Measurements from ENCODE around the gene MRGPRX2.

MRGPRX2 gene

GRCh38 chr11:19073454-19074415 is 13.2 kb upstream of the MRGPRX2 start:
- Histone ChIP-seq H3K27ac (ENCODE audit: low read depth, low read length) (no peak overlapping the region), H3K9ac (ENCODE audit: low read length) (no peak overlapping the region), H3K4me1 (ENCODE audit: control insufficient read depth, low read depth, low read length) (peaks cover 1% of the 10 kb centered on the region), H4K5ac (ENCODE audit: low read length) (no peak overlapping the region), H4K8ac (ENCODE audit: low read depth, low read length) (no peak overlapping the region), H3K4me3 (ENCODE audit: low read length) (no peak overlapping the region), H3K18ac (ENCODE audit: low read length) (no peak overlapping the region), H3K27me3 (ENCODE audit: insufficient read depth, low read length, poor library complexity) (no peaks in the 10 kb centered on the region), H3K56ac (ENCODE audit: low read length) (no peak overlapping the region), H3K79me2 (ENCODE audit: control insufficient read depth, insufficient read depth, low read length) (no peaks in the 10 kb centered on the region), H2AK5ac (ENCODE audit: low read length) (no peak overlapping the region), H3K4ac (ENCODE audit: low read depth, low read length) (no peak overlapping the region), H3K79me1 (ENCODE audit: low read length) (no peaks in the 10 kb centered on the region), H2BK120ac (ENCODE audit: low read depth, low read length) (no peak overlapping the region), H3K36me3 (ENCODE audit: control insufficient read depth, insufficient read depth, low read length) (no peaks in the 10 kb centered on the region), H3K23ac (ENCODE audit: low read length) (no peak overlapping the region), H3K4me2 (ENCODE audit: low read length) (no peak overlapping the region), H2BK15ac (replicated peaks; ENCODE audit: low read depth) (no peak overlapping the region), H2BK5ac (ENCODE audit: low read length) (no peak overlapping the region)
- DNase-seq: no peak
- no CpG with 5 or more reads among the region's 10 CpGs for WGBS (ENCODE audit: extremely low coverage, insufficient coverage, low lambda C conversion rate)

- Histone ChIP-seq H3K79me1 (ENCODE audit: low read length) (no peaks in the 10 kb centered on the region), H3K18ac (ENCODE audit: low read length) (no peak overlapping the region), H4K8ac (ENCODE audit: low read depth, low read length) (no peak overlapping the region), H3K4me1 (ENCODE audit: control insufficient read depth, low read depth, low read length) (peaks cover 1% of the 10 kb centered on the region), H2BK120ac (ENCODE audit: low read depth, low read length) (no peak overlapping the region), H2BK15ac (replicated peaks; ENCODE audit: low read depth) (no peak overlapping the region), H3K9ac (ENCODE audit: low read length) (no peak overlapping the region), H2AK5ac (ENCODE audit: low read length) (no peak overlapping the region), H3K79me2 (ENCODE audit: control insufficient read depth, insufficient read depth, low read length) (no peaks in the 10 kb centered on the region), H3K27ac (ENCODE audit: low read depth, low read length) (no peak overlapping the region), H3K56ac (ENCODE audit: low read length) (no peak overlapping the region), H3K4me3 (ENCODE audit: low read length) (no peak overlapping the region), H3K4me2 (ENCODE audit: low read length) (no peak overlapping the region), H3K36me3 (ENCODE audit: control insufficient read depth, insufficient read depth, low read length) (no peaks in the 10 kb centered on the region), H2BK5ac (ENCODE audit: low read length) (no peak overlapping the region), H4K5ac (ENCODE audit: low read length) (no peak overlapping the region), H3K4ac (ENCODE audit: low read depth, low read length) (no peak overlapping the region), H3K27me3 (ENCODE audit: insufficient read depth, low read length, poor library complexity) (no peaks in the 10 kb centered on the region), H3K23ac (ENCODE audit: low read length) (no peak overlapping the region)
- no CpG with 5 or more reads among the region's 5 CpGs for WGBS (ENCODE audit: extremely low coverage, insufficient coverage, low lambda C conversion rate)
- DNase-seq: no peak
Measured at GRCh38 chr11:19072464-19072863, 11.9 kb upstream of the MRGPRX2 start.

GRCh38 chr11:19071255-19071654 is 10.7 kb upstream of the MRGPRX2 start:
- no peak overlapping the region for H4K5ac ChIP-seq (ENCODE audit: low read length)
- no peak overlapping the region for H3K27ac ChIP-seq (ENCODE audit: low read depth, low read length)
- no peak overlapping the region for H3K56ac ChIP-seq (ENCODE audit: low read length)
- H3K4ac ChIP-seq (ENCODE audit: low read depth, low read length): no peak overlapping the region
- no peak overlapping the region for H2BK5ac ChIP-seq (ENCODE audit: low read length)
- H3K36me3 ChIP-seq (ENCODE audit: control insufficient read depth, insufficient read depth, low read length): no peaks in the 10 kb centered on the region
- H3K4me2 ChIP-seq (ENCODE audit: low read length): peak overlapping the region; percentile 12
- peak; percentile 90 for DNase-seq
- no peak overlapping the region for H3K18ac ChIP-seq (ENCODE audit: low read length)
- H3K4me1 ChIP-seq (ENCODE audit: control insufficient read depth, low read depth, low read length): peaks cover 1% of the 10 kb centered on the region
- no peak overlapping the region for H2BK15ac ChIP-seq (replicated peaks; ENCODE audit: low read depth)
- no peak overlapping the region for H3K4me3 ChIP-seq (ENCODE audit: low read length)
- H3K23ac ChIP-seq (ENCODE audit: low read length): no peak overlapping the region
- H3K27me3 ChIP-seq (ENCODE audit: insufficient read depth, low read length, poor library complexity): no peaks in the 10 kb centered on the region
- H3K79me2 ChIP-seq (ENCODE audit: control insufficient read depth, insufficient read depth, low read length): no peaks in the 10 kb centered on the region
- no peaks in the 10 kb centered on the region for H3K79me1 ChIP-seq (ENCODE audit: low read length)
- H3K9ac ChIP-seq (ENCODE audit: low read length): no peak overlapping the region
- no peak overlapping the region for H4K8ac ChIP-seq (ENCODE audit: low read depth, low read length)
- no CpG with 5 or more reads among the region's 11 CpGs for WGBS (ENCODE audit: extremely low coverage, insufficient coverage, low lambda C conversion rate)
- H2AK5ac ChIP-seq (ENCODE audit: low read length): no peak overlapping the region
- H2BK120ac ChIP-seq (ENCODE audit: low read depth, low read length): no peak overlapping the region

- H3K27me3 ChIP-seq (ENCODE audit: insufficient read depth, low read length, poor library complexity): no peaks in the 10 kb centered on the region
- H2BK15ac ChIP-seq (replicated peaks; ENCODE audit: low read depth): no peak overlapping the region
- H4K8ac ChIP-seq (ENCODE audit: low read depth, low read length): no peak overlapping the region
- H2AK5ac ChIP-seq (ENCODE audit: low read length): no peak overlapping the region
- H3K56ac ChIP-seq (ENCODE audit: low read length): no peak overlapping the region
- no peak overlapping the region for H3K27ac ChIP-seq (ENCODE audit: low read depth, low read length)
- no peaks in the 10 kb centered on the region for H3K4me1 ChIP-seq (ENCODE audit: control insufficient read depth, low read depth, low read length)
- no peaks in the 10 kb centered on the region for H3K79me1 ChIP-seq (ENCODE audit: low read length)
- H2BK120ac ChIP-seq (ENCODE audit: low read depth, low read length): no peak overlapping the region
- H3K4me2 ChIP-seq (ENCODE audit: low read length): no peak overlapping the region
- WGBS (ENCODE audit: extremely low coverage, insufficient coverage, low lambda C conversion rate): no CpG with 5 or more reads among the region's 5 CpGs
- no peak overlapping the region for H3K4me3 ChIP-seq (ENCODE audit: low read length)
- no peaks in the 10 kb centered on the region for H3K79me2 ChIP-seq (ENCODE audit: control insufficient read depth, insufficient read depth, low read length)
- no peak overlapping the region for H4K5ac ChIP-seq (ENCODE audit: low read length)
- peak; percentile 31 for DNase-seq
- no peak overlapping the region for H2BK5ac ChIP-seq (ENCODE audit: low read length)
- H3K23ac ChIP-seq (ENCODE audit: low read length): no peak overlapping the region
- no peaks in the 10 kb centered on the region for H3K36me3 ChIP-seq (ENCODE audit: control insufficient read depth, insufficient read depth, low read length)
- H3K18ac ChIP-seq (ENCODE audit: low read length): no peak overlapping the region
- H3K9ac ChIP-seq (ENCODE audit: low read length): no peak overlapping the region
- H3K4ac ChIP-seq (ENCODE audit: low read depth, low read length): no peak overlapping the region
Measured at GRCh38 chr11:19059833-19060232, 684 bp downstream of the MRGPRX2 start.

- Histone ChIP-seq H2BK5ac (ENCODE audit: low read length) (no peak overlapping the region), H3K36me3 (ENCODE audit: control insufficient read depth, insufficient read depth, low read length) (no peaks in the 10 kb centered on the region), H3K4ac (ENCODE audit: low read depth, low read length) (no peak overlapping the region), H2AK5ac (ENCODE audit: low read length) (no peak overlapping the region), H2BK15ac (replicated peaks; ENCODE audit: low read depth) (no peak overlapping the region), H3K9ac (ENCODE audit: low read length) (no peak overlapping the region), H4K8ac (ENCODE audit: low read depth, low read length) (no peak overlapping the region), H3K79me2 (ENCODE audit: control insufficient read depth, insufficient read depth, low read length) (no peaks in the 10 kb centered on the region), H3K4me1 (ENCODE audit: control insufficient read depth, low read depth, low read length) (no peaks in the 10 kb centered on the region), H3K27ac (ENCODE audit: low read depth, low read length) (no peak overlapping the region), H3K4me2 (ENCODE audit: low read length) (no peak overlapping the region), H3K27me3 (ENCODE audit: insufficient read depth, low read length, poor library complexity) (no peaks in the 10 kb centered on the region), H3K79me1 (ENCODE audit: low read length) (no peaks in the 10 kb centered on the region), H4K5ac (ENCODE audit: low read length) (no peak overlapping the region), H3K23ac (ENCODE audit: low read length) (no peak overlapping the region), H2BK120ac (ENCODE audit: low read depth, low read length) (no peak overlapping the region), H3K56ac (ENCODE audit: low read length) (no peak overlapping the region), H3K18ac (ENCODE audit: low read length) (no peak overlapping the region), H3K4me3 (ENCODE audit: low read length) (no peak overlapping the region)
- WGBS (ENCODE audit: extremely low coverage, insufficient coverage, low lambda C conversion rate): no CpG with 5 or more reads among the region's 17 CpGs
- no peak for DNase-seq
Measured at GRCh38 chr11:19055905-19056304, 4.6 kb downstream of the MRGPRX2 start.

Measured in mesendoderm (in vitro differentiated cells).